GM18868 (cell line): ENCODE measurements around the gene PGS1.

Source experiments
- ATAC-seq: cut with Tn5 transposase; IDR thresholded peaks from one replicate; pipeline ENCODE4 v1.9.1; 2021; ENCODE audit warnings: mild to moderate bottlenecking, moderate library complexity; ENCODE audit not compliant: unreplicated experiment

The PGS1 gene

GRCh38 chr17:78346605-78347250 lies 31.7 kb upstream of the PGS1 start:
- no peak for ATAC-seq

GRCh38 chr17:78347453-78347852 lies 31.0 kb upstream of the PGS1 start:
- ATAC-seq = no peak

DNA sequence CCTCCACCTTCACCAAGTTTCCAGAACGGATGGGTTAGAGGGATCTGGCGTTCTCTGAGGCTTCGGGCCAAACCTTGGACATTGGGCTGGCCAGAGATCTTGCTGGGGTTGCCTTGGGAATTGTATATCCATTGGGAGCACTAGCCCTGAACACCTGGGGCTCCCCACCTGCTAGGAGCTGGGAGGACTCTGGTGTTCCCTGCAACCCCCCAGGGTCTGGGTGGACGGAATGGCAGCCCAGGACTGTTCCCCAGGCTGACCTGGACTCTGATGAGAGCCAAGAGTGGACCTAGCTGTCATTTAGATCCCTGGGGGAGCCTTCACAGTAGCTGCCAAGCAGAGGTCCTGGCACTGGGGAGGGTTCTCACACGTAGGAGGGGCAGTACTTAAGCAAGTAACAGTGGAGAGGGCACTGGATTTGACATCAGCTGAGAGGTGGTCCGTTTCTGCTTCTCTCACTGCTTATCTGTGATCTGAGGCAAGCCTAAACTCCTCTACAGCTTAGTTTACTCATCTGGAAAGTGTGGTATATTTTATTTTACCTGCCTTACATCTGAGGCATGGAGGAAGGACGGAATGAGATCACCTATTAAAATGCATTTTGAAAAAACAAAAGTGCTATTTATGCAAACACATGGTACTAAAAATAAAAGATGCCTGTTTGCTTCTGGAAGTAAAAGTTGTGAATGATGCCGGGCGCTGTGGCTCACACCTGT lies 30.2 kb upstream of the PGS1 start:
- ATAC-seq = no peak

DNA sequence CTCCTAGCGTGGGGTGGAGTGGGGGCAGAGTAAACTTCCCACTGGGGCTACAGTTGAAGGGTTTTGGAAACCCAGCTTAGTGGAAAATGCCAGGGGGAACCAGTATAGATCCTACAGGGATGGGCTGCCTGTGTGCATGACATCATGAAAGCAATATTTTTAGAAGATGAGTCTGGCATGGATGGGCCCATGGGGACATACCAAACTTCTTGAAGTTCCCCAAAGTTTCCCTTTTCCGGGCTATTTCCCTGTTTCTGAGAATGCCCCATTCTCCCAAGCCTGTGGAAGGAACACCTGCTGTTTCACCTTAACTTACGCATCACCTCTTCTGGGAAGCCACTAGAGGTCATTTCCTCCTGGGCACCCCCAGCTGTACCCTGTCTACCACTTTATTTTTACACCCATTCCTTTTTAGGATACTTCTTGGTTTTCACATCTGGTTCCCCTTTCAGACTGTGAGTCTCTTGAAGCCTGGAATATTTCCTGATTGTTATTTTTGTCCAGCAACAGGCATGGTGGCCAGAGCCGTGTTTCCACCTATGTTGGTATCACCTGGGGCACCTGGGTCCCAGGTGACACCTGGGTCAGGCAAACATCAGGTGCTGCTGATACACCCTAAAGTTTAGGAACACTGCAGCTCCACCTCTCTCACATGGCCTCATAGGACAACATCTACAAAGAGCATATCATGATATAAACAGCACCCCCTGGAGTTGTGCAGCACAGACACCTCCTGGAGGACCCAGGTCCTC lies 28.4 kb upstream of the PGS1 start:
- ATAC-seq = no peak

DNA sequence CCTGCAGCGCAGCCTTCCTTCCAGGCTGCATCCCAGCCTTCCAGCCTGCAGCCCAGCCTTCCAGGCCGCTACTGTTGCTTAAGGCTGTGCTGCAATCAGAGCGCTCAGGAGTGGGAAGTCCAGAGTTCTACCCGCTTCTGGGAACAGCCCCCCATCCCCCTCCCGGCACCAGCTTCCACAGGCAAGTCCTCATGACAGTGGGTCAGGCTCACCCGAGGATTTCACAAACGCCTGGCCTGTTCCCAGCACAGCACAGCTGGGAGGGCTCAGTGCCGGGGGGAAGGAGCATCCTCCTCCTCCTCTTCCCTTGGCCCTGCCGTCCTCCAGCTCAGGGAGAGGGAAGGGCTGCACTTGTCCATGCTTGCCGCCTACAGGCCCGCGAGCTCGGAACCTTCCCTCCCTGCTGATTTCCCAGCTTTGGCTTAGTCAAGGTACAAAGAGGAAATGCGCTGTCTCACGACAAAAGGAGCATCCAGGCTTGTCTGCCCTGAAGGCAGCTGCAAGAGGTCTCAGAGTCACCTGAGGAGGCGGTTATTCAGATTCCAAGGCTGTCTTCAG lies 26.9 kb upstream of the PGS1 start:
- ATAC-seq = no peak

DNA sequence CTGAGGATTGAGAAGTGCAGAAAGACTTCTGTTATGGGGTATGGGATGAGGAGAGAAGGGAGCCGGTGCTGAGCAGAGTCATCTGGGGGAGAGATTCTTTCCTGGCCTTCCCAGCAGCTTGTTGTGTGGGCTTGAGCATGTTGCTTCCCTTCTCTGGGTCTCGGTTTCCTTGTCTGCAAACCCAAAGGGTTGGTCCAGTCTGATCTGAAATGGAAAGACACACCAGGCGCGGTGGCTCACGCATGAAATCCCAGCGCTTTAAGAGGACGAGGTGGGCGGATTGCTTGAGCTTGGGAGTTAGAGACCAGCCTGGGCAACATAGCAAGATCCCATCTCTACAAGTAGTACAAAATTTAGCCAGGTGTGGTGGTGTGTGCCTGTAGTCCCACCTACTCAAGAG lies 24.6 kb upstream of the PGS1 start:
- ATAC-seq = no peak

DNA sequence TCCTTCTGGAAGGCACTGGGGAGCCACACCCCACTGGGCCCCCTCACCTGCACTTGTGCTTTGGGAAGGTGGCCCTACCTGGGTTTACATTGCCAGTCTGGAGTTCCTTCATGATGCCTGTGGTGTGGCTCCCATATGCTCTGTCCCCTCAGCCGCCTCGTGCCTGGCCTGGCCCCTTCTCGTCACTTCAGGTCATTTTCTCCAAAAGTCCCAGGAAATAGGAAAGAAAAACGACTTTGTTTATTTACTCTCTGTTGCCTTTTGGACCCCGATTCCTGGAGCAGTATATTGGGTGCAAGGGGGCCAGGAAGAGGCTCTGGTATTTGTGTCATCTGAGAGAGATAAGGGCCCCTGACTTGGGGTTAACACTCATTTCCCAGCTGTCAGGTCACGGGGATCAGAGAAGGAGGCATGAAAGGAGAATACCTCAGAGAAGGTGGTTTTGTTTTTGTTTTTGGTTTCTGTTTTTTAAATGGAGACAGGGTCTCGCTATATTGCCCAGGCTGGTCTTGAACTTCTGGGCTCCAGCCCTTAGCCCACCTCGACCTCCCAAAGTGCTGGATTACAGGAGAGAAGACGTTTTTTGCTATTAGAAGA lies 23.3 kb upstream of the PGS1 start:
- ATAC-seq = no peak

DNA sequence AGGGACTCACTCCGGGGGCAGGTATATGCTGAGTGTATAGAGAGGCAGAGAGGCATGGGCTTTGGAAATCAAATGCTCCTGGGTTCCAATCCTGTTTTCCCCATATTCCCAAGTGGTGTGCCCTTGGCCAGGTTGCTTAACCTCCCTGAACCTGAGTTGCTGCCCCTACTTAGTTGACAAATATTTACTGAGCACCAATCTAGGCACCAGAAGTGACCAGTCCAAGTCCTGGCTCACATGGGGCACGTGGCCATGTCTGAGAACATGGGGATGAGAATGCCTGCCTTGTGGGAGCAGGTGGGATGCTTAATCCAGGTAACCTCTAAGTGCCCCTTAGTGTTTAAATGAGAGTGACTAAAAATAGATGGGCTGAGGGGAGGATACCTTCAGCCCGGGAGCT lies 22.7 kb upstream of the PGS1 start:
- no peak for ATAC-seq

DNA sequence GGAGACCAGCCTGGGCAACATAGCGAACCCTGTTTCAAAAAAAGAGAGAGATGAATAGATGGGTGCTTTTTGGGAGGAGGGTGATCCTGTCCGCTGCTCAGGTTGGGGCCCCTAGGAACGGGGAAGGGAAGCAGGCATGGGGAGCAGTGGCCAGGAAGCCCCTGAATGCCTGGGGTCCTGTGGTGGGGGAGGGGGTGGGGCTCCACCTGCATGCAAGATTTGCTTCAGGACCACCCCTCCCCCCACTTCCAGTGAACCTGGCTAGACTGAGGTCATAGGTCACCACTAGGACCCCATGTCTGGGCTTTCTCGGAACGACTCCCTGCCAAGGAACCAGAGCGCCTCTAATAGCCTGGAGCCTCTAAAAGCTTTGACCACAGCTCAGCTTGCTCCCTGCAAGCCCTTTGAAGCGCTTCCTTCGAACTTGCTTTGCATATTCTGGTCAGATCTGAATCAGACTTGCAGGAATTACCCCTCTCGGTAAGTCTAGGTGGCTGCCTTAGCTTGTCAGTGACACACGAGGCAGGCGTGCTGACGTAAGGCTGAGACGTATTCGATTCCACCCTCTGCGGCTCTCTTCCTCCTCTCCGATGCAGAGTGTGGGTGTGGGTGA lies 22.2 kb upstream of the PGS1 start:
- peak; percentile 79 for ATAC-seq

DNA sequence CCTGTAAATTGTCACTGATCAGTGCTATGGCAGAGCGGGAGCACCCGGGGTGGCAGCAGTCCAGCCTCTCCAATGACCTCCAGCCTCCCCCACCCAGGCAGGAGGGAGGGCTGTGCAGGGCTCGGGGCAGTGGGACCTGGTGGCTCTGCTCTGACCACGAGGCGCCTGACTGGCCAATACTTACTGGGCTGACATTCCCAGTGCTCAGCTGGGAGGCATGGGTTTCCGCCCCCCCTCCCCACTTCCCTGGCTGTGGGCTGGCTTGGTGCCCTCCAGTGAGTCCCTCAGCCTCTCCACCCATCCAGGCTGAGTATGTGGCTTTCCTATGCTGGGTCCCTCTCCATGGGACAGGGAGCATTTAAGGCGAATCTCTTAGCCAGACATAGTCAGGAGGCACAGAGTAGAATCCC lies 21.3 kb upstream of the PGS1 start:
- no peak for ATAC-seq

DNA sequence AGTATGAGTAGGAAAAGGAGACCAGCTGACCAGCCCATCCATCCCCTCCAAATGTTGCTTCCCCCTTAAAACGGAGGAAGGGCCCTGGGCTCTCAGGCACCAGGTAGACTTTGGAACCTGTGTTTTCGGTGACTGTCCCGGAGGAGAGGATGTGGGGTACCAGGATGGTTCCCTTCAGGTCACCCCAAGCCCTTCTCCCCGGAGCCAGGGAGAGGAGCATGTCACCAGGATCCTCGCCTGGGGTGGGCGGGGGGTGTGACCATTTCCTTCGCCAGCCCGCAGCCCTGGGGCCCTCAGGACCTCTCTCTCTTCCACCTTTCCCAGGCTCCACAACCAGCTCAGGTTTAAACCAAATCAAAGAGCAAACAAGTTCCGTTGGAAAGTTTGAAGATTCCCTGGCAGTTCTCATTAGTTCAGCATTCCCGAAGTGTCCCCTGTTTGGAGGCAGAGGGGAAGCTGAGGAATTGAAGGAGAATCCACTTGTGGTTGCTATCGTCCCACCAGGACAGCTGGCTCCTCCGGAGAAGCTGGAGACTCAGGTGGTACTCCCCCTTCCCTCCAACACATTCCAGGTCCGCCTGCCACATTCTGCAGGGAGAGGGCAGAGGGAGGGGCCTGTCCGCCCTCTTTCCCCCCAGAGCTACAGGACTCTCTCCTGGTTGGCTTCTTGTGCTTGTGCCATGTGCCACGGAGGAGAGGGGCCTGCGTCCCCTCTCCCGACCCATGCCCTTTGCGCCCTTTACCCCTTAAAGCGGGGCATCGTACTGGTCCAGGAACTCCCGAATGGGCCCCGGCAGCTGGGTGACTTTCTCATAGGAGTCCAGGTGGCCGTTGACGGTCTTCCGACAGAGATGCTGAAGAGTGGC lies 20.5 kb upstream of the PGS1 start:
- no peak for ATAC-seq

DNA sequence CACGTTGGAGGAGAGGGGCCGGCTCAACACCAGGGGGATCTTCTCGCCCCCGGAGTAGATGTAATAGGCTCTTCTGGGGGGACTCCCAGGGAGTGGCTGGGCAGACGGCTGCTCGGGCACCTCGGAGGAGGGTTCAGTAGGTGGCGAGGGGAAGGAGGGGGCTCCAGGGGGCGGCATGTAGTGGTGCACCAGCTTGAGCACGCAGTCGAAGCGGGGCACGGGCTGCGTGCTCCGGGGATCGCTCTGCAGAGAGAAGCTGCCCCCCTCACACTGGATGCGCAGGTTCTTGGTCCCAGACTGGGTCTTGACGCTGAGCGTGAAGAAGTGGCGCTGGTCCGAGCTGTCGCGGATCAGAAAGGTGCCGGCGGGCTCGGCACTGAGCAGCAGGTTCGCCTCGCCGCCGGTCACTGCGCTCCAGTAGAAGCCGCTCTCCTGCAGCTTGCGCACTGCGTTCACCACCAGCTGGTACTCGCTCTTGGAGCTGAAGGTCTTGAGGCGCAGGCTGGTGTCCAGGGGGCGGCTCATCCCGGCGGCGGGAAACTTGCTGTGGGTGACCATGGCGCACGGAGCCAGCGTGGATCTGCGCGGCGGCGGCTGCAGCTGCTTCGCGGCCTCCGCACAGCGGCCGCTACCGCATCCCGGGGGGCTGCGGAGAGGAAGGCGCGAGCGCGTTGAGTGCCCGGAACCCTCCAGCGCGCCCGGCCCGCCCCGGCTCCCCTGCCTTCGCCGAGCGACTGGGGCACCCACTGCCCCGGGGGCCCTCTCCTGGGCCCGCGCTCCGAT lies 19.7 kb upstream of the PGS1 start:
- no peak for ATAC-seq

GRCh38 chr17:78359321-78359996 lies 19.0 kb upstream of the PGS1 start:
- no peak for ATAC-seq

- ATAC-seq = no peak
Measured at GRCh38 chr17:78359997-78360370, 18.5 kb upstream of the PGS1 start, which contains the start of gene SOCS3. SOCS3 (minus strand) TSS chr17:78360077; CDS start chr17:78359095, 982 bp downstream.

DNA sequence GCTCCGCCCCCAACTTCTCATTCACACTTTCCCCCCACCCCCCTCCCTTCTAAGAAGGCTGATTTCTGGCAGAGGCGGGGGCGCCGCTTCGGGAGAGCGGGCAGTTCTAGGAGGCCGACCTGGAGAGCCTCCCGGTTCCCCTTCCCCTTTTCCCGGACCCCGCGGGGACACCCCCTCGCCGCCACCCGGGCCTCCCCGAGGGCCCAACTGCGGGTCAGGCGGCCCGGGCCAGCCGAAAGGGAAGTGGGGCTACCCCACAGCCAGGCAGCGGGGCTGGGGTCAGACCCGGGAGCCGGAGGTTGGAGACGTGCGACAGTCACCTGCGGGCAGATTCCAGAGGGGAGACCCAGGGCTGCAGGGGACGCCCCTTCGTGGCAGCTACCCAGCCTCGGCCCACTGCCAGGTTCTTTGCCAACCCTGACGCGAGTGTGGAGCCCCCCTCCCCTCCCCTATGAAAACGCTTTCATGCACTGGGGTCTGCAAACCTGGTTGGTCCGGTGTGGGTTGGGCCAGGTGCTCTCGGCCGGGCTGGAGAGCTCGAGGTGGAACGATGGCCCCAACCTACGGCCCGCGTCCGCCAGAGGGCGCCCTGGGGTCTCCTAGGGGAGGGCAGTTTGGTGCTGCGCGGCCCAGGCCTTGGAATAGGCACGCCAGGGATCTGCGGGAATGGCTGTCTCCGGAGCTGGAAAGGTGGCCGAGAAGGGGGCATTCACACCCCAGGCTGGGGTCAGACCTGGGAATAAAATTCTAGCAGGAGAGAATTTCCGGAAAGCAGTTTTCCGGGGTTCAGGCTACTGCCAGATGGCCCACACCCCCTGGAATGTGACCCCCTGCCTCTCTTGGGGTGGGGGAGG lies 17.9 kb upstream of the PGS1 start:
- ATAC-seq = no peak

GRCh38 chr17:78361225-78361701 lies 17.2 kb upstream of the PGS1 start:
- ATAC-seq = no peak

- no peak for ATAC-seq
Measured at GRCh38 chr17:78362232-78362631, 16.2 kb upstream of the PGS1 start.

- no peak for ATAC-seq
Measured at GRCh38 chr17:78362671-78363070, 15.8 kb upstream of the PGS1 start.
